Measurements from ENCODE around the gene MYO6.
A peak's percentile ranks its signal among the peaks of the same experiment; 100 is the strongest.
"Not testable (repeated sequence)": the region's sequence is repeated elsewhere in the genome, so short reads cannot be mapped to it uniquely, and the experiment has no call there.

MYO6 gene

DNA sequence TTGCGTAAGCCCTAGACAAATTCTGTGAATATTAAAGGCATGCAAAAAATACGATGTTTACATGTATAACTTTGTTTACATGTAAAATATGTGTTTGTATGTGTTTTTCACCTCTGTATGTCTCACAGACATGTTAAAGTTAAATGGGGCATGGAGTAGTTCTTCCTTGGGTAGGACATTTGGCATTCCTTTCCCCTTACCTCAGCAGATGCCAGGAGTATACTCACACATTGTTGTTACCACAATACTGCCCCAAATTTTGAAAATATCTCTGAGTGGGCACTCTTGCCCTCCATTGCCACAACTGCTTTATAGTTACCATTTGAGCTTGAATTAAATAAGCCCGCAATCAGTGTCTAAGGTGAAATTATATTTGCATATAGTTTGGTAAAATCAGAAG, 147.5 kb downstream of the MYO6 start:
- POLR2A ChIA-PET = no interaction called here
- CTCF ChIA-PET = interaction anchor here (0.5 to 1.4 kb wide), 3 partner anchors 35 to 748 kb away, joined by 3 to 4 read pairs (median 3); no protein-coding TSS in a partner anchor

DNA sequence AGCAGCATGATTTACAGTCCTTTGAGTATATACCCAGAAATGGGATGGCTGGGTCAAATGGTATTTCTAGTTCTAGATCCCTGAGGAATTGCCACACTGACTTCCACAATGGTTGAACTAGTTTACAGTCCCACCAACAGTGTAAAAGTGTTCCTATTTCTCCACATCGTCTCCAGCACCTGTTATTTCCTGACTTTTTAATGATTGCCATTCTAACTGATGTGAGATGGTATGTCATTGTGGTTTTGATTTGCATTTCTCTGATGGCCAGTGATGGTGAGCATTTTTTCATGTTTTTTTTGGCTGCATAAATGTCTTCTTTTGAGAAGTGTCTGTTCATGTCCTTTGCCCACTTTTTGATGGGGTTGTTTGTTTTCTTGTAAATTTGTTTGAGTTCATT, 151.2 kb downstream of the MYO6 start:
- POLR2A ChIA-PET; H3K36me3 ChIP-seq (ENCODE audit: control insufficient read depth in 2 of 2, insufficient read depth in 1 of 2, low read length in 2 of 2); H3K27ac ChIP-seq (ENCODE audit: extremely low read depth, low read depth, low read length); H3K4me3 ChIP-seq (ENCODE audit: low read depth, low read length); CTCF ChIA-PET; H3K9me3 ChIP-seq (ENCODE audit: control insufficient read depth, insufficient read depth, low read depth, low read length); H3K4me1 ChIP-seq (ENCODE audit: control insufficient read depth, insufficient read depth, low read length): not testable (repeated sequence)
- TF ChIP-seq ZNF184 (tag by site-specific recombination; IDR thresholded peaks at IDR 0.05) = peak; percentile 90

More for the DNA sequence above, 147.5 kb downstream of the MYO6 start:
- Histone ChIP-seq H3K27ac (ENCODE audit: extremely low read depth, low read depth, low read length) (no peak overlapping the region), H3K9me3 (ENCODE audit: control insufficient read depth, insufficient read depth, low read depth, low read length) (no peaks in the 10 kb centered on the region), H3K4me3 (ENCODE audit: low read depth, low read length) (no peak overlapping the region), H3K4me1 (ENCODE audit: control insufficient read depth, insufficient read depth, low read length) (no peaks in the 10 kb centered on the region), H3K36me3 (ENCODE audit: control insufficient read depth in 2 of 2, insufficient read depth in 1 of 2, low read length in 2 of 2) (peaks cover 5 to 14% of the 10 kb centered on the region in 2 experiments; a peak in 2 of 3 replicates)
- TF ChIP-seq, protein P1, sequence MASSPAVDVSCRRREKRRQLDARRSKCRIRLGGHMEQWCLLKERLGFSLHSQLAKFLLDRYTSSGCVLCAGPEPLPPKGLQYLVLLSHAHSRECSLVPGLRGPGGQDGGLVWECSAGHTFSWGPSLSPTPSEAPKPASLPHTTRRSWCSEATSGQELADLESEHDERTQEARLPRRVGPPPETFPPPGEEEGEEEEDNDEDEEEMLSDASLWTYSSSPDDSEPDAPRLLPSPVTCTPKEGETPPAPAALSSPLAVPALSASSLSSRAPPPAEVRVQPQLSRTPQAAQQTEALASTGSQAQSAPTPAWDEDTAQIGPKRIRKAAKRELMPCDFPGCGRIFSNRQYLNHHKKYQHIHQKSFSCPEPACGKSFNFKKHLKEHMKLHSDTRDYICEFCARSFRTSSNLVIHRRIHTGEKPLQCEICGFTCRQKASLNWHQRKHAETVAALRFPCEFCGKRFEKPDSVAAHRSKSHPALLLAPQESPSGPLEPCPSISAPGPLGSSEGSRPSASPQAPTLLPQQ (tag by site-specific recombination; IDR thresholded peaks at IDR 0.05) = no peak
- TF ChIP-seq ZNF561 (tag by site-specific recombination; IDR thresholded peaks at IDR 0.05; ENCODE audit: borderline replicate concordance) (no peak), ZNF560 (tag by site-specific recombination; IDR thresholded peaks at IDR 0.05; ENCODE audit: borderline replicate concordance) (no peak), ZNF23 (tag by site-specific recombination; IDR thresholded peaks at IDR 0.05; ENCODE audit: borderline replicate concordance) (no peak)

DNA sequence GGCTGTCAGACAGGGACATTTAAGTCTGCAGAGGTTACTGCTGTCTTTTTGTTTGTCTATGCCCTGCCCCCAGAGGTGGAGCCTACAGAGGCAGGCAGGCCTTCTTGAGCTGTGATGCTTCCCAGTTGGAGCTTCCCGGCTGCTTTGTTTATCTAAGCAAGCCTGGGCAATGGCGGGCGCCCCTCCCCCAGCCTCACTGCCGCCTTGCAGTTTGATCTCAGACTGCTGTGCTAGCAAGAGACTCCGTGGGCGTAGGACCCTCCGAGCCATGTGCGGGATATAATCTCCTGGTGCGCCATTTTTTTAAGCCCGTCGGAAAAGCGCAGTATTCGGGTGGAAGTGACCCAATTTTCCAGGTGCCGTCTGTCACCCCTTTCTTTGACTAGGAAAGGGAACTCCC, 156.1 kb downstream of the MYO6 start:
- POLR2A ChIA-PET; H3K4me1 ChIP-seq (ENCODE audit: control insufficient read depth, insufficient read depth, low read length); H3K9me3 ChIP-seq (ENCODE audit: control insufficient read depth, insufficient read depth, low read depth, low read length); H3K27ac ChIP-seq (ENCODE audit: extremely low read depth, low read depth, low read length); H3K4me3 ChIP-seq (ENCODE audit: low read depth, low read length); H3K36me3 ChIP-seq (ENCODE audit: control insufficient read depth in 2 of 2, insufficient read depth in 1 of 2, low read length in 2 of 2): not testable (repeated sequence)
- CTCF ChIA-PET = interaction anchor here (3.5 kb wide), 1 partner anchor 12 kb away, joined by 28 read pairs; no protein-coding TSS in a partner anchor

DNA sequence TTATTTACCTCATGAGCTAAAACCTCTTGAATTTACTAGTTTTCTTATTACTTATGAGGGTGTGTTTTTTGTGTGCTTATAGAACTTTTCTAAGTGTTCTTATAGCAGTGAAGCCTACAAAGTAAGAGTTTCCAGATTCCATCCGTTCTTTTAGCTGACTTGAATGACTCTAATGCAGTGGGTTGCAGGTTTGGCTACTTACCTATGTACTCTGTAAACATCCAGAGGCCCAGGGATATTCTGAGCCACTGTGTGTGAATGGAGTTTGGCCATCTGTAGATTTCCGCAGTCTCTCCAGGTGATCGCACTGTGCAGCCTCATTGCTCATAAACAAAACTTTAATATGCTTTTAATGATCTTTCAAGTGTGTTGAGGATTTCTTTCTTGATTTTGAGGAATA, 157.8 kb downstream of the MYO6 start:
- Histone ChIP-seq H3K27ac (ENCODE audit: extremely low read depth, low read depth, low read length) (no peak overlapping the region), H3K36me3 (ENCODE audit: control insufficient read depth in 2 of 2, insufficient read depth in 1 of 2, low read length in 2 of 2) (peaks cover 5 to 9% of the 10 kb centered on the region in 2 experiments; a peak in 2 of 3 replicates), H3K4me3 (ENCODE audit: low read depth, low read length) (no peak overlapping the region), H3K9me3 (ENCODE audit: control insufficient read depth, insufficient read depth, low read depth, low read length) (no peaks in the 10 kb centered on the region), H3K4me1 (ENCODE audit: control insufficient read depth, insufficient read depth, low read length) (no peaks in the 10 kb centered on the region)
- ChIA-PET CTCF (interaction anchor here (0.9 to 3.5 kb wide), 2 partner anchors 10 to 14 kb away, joined by 4 to 28 read pairs; no protein-coding TSS in a partner anchor), POLR2A (no interaction called here)
- TF ChIP-seq REPIN1 (tag by site-specific recombination; IDR thresholded peaks at IDR 0.05; ENCODE audit: low read depth) (no peak), ZNF37A (tag by site-specific recombination; IDR thresholded peaks at IDR 0.05) (no peak), ZNF221 (tag by site-specific recombination; IDR thresholded peaks at IDR 0.05; ENCODE audit: borderline replicate concordance) (no peak), ZFHX2 (tag by site-specific recombination; conservative IDR thresholded peaks at IDR 0.05) (no peak), ZNF140 (tag by site-specific recombination; IDR thresholded peaks at IDR 0.05) (no peak), ZNF433 (tag by site-specific recombination; IDR thresholded peaks at IDR 0.05; ENCODE audit: low read depth) (no peak), ZNF76 (tag by site-specific recombination; IDR thresholded peaks at IDR 0.05; ENCODE audit: borderline replicate concordance, low read depth) (no peak), ZNF394 (tag by site-specific recombination; IDR thresholded peaks at IDR 0.05; ENCODE audit: borderline replicate concordance) (no peak), EGR2 (tag by site-specific recombination; IDR thresholded peaks at IDR 0.05; ENCODE audit: low read depth) (no peak), SETDB1 (IDR thresholded peaks at IDR 0.05; ENCODE audit: insufficient read length, low read length) (no peak), ZNF2 (tag by site-specific recombination; IDR thresholded peaks at IDR 0.05) (no peak), ZNF596 (tag by site-specific recombination; IDR thresholded peaks at IDR 0.05) (no peak), GLI2 (tag by site-specific recombination; IDR thresholded peaks at IDR 0.05; ENCODE audit: borderline replicate concordance, low read depth) (no peak)
- TF ChIP-seq, protein P2, sequence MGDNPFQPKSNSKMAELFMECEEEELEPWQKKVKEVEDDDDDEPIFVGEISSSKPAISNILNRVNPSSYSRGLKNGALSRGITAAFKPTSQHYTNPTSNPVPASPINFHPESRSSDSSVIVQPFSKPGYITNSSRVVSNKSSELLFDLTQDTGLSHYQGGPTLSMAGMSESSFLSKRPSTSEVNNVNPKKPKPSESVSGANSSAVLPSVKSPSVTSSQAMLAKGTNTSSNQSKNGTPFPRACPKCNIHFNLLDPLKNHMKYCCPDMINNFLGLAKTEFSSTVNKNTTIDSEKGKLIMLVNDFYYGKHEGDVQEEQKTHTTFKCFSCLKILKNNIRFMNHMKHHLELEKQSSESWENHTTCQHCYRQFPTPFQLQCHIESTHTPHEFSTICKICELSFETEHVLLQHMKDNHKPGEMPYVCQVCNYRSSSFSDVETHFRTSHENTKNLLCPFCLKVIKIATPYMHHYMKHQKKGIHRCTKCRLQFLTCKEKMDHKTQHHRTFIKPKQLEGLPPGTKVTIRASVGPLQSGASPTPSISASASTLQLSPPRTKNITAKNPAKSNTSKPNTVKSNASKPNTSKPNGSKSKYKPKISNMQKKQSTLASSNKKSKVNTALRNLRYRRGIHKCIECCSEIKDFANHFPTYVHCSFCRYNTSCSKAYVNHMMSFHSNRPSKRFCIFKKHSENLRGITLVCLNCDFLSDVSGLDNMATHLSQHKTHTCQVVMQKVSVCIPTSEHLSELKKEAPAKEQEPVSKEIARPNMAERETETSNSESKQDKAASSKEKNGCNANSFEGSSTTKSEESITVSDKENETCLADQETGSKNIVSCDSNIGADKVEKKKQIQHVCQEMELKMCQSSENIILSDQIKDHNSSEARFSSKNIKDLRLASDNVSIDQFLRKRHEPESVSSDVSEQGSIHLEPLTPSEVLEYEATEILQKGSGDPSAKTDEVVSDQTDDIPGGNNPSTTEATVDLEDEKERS (tag by site-specific recombination; IDR thresholded peaks at IDR 0.05) = no peak
- TF ChIP-seq, protein P3, sequence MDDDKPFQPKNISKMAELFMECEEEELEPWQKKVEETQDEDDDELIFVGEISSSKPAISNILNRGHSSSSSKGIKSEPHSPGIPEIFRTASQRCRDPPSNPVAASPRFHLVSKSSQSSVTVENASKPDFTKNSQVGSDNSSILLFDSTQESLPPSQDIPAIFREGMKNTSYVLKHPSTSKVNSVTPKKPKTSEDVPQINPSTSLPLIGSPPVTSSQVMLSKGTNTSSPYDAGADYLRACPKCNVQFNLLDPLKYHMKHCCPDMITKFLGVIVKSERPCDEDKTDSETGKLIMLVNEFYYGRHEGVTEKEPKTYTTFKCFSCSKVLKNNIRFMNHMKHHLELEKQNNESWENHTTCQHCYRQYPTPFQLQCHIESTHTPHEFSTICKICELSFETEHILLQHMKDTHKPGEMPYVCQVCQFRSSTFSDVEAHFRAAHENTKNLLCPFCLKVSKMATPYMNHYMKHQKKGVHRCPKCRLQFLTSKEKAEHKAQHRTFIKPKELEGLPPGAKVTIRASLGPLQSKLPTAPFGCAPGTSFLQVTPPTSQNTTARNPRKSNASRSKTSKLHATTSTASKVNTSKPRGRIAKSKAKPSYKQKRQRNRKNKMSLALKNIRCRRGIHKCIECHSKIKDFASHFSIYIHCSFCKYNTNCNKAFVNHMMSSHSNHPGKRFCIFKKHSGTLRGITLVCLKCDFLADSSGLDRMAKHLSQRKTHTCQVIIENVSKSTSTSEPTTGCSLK (tag by site-specific recombination; IDR thresholded peaks at IDR 0.05) = no peak
- TF ChIP-seq, protein P4, sequence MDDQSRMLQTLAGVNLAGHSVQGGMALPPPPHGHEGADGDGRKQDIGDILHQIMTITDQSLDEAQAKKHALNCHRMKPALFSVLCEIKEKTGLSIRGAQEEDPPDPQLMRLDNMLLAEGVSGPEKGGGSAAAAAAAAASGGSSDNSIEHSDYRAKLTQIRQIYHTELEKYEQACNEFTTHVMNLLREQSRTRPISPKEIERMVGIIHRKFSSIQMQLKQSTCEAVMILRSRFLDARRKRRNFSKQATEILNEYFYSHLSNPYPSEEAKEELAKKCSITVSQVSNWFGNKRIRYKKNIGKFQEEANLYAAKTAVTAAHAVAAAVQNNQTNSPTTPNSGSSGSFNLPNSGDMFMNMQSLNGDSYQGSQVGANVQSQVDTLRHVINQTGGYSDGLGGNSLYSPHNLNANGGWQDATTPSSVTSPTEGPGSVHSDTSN (CRISPR knock-in tag; IDR thresholded peaks at IDR 0.05) = no peak
